Stimulated activated CD4-positive, alpha-beta T cell treated with anti-CD3 and anti-CD28 coated beads, Interleukin-12 subunit alpha, Interleukin-12 subunit beta, amount 100 ng/mL, for 4 hours (primary cell): ENCODE measurements around the gene RELB.

ENCODE experiments used
- DNase-seq: peaks from one replicate; pipeline ENCODE4 v3.0.0-alpha.2; 2020

The RELB gene

DNA sequence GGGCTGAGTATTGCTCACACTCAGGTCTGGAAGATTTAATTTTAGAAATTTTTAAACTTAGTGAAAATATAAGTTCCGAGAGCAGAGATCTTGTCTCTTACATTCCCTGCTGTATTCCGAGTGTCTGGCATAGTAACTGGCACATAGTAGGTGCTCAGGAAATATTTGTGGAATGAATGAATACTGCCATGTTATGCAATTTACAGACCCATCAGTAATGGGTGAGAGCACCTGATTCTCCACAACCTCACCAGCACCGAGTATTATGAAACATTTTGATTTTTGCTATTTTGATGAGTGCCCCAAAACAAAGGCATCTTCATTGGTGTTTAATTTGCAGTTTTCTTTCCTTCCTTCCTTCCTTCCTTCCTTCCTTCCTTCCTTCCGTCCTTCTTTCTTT, 21.8 kb downstream of the RELB start:
- no peak for DNase-seq

DNA sequence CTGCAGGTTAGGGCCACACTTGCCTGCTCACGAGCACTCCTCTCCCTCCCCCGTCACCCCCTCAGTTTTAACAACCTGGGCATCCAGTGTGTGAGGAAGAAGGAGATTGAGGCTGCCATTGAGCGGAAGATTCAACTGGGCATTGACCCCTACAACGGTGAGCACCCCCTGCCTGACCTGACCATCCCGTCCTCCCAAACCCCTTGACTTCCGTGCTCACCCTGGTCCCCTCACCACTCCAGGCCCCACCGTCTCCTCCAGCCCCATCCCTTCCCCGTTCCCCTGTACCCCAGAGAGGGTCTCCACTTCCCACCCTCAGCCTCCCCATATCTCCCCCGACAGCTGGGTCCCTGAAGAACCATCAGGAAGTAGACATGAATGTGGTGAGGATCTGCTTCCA, 24.0 kb downstream of the RELB start:
- DNase-seq, result no peak

DNA sequence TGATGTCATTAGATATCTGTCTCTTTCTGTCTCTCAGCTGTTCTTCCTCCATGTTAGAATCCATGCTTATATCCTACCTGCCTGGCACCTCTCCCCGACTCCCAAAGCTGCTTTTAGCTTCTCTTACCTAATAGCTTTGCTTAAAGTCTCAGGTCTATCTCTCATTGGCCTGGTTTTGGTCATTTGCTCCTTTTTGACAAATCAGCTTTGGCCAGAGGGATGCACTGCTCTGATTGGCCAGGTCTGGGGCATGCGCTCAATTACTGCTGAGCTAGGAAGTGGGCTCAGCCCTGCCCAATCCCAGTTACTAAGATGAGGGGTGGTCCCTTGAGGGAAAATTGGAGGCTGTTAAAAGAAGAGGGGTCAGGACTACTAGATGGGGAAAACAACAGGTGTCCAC, 26.1 kb downstream of the RELB start:
- DNase-seq, result no peak

DNA sequence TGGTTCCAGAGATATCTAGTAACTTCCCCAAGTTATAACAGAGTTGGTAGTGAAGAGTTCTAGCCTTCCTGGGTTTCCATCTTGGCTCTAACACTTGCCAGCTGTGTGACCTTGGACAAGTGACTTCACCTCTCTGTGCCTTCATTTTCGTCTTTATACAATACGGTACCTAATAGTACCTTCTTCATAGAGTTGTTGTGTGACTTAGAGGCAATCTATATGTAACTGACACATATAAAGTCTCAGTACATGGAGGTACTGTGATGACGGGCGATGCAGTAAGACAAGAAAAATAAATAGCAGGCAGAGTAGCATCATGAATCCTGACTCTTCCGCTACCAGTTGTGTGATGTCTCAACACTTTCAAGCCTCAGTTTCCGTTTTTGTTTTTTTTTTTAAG, 29.6 kb downstream of the RELB start:
- no peak for DNase-seq

DNA sequence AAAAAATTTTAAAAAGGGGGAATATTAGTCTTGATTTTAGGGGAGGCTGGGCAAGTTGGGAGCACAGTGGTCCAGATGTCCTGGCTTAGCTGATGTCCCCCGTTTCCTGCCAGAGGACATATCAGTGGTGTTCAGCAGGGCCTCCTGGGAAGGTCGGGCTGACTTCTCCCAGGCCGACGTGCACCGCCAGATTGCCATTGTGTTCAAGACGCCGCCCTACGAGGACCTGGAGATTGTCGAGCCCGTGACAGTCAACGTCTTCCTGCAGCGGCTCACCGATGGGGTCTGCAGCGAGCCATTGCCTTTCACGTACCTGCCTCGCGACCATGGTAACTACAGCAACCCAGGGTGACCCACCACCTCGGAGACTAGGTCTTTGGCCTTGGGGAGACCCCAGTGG, 31.2 kb downstream of the RELB start:
- DNase-seq, result no peak

DNA sequence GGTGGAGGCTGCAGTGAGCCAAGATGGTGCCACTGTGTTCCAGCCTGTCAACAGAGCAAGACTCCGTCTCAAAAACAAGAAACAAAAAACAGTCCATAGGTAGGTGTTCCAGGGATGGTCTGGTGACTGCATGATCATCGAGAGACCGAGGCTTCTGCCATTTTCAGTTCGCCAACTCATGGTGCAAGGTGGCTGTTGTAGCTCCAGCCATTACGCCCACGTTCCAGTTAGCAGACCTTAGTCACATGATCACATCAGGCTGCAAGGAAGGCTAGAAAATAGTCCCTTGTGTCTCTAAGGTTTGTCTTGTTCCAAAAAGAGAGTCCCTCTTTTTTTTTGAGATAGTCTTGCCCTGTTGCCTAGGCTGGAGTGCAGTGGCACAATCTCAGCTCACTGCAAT, 34.5 kb downstream of the RELB start:
- DNase-seq, result no peak

DNA sequence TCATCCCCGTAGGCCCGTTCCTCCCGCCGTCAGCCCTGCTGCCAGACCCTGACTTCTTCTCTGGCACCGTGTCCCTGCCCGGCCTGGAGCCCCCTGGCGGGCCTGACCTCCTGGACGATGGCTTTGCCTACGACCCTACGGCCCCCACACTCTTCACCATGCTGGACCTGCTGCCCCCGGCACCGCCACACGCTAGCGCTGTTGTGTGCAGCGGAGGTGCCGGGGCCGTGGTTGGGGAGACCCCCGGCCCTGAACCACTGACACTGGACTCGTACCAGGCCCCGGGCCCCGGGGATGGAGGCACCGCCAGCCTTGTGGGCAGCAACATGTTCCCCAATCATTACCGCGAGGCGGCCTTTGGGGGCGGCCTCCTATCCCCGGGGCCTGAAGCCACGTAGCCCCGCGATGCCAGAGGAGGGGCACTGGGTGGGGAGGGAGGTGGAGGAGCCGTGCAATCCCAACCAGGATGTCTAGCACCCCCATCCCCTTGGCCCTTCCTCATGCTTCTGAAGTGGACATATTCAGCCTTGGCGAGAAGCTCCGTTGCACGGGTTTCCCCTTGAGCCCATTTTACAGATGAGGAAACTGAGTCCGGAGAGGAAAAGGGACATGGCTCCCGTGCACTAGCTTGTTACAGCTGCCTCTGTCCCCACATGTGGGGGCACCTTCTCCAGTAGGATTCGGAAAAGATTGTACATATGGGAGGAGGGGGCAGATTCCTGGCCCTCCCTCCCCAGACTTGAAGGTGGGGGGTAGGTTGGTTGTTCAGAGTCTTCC, 36.3 kb downstream of the RELB start:
- no peak for DNase-seq

DNA sequence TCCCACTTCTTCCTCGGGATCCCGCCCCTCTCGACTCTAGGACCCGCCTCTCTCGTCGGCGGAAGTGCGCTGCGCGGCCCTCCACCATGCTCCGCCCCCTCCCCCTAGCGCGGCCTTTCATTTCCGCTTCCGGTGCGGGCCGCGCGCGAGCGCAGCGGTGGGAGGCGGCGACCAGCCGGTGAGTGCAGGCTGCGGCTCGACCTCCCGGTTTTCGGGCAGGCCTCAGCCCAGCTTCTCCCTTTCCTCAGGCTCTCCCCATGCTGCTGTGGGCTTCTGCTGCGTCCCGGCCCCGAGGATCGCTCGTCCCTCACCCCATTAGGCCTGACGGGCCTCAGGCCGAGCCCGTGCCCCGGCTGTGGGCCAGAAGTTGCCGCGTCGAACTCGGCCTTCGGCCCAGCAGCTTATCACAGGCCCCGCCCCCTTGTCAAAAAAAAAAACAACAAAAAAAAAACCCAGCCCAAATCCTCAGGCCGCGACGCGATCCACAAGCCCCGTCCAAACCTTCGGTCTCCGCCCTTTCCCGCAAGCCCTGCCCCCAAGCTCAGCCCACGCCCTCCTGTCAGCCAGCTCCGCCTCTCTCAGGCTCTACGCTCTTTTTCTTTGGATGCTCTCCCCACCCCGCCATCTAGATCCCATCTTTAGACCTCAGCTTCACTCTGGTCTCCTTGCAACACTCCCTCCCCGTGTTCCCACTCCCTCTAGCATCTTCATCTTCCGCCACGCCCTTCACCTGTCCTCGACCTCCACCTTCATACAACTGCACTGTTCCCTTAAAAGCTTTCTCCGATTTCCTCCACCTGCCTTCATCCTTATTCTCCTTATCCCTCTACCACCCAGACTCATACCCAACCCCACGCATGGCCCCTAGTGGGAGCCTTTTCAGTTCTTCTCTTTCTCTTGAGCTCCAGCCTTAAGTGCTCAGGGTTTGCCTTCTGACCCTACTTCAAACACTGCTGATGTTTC, 37.9 kb downstream of the RELB start, which contains the start of gene CLASRP:
Gene CLASRP, plus strand, starts transcription at position 115 of the 963 bp plus-strand sequence. CDS start 1,168 bp downstream, outside the sequence.
- DNase-seq, result peak; percentile 86

DNA sequence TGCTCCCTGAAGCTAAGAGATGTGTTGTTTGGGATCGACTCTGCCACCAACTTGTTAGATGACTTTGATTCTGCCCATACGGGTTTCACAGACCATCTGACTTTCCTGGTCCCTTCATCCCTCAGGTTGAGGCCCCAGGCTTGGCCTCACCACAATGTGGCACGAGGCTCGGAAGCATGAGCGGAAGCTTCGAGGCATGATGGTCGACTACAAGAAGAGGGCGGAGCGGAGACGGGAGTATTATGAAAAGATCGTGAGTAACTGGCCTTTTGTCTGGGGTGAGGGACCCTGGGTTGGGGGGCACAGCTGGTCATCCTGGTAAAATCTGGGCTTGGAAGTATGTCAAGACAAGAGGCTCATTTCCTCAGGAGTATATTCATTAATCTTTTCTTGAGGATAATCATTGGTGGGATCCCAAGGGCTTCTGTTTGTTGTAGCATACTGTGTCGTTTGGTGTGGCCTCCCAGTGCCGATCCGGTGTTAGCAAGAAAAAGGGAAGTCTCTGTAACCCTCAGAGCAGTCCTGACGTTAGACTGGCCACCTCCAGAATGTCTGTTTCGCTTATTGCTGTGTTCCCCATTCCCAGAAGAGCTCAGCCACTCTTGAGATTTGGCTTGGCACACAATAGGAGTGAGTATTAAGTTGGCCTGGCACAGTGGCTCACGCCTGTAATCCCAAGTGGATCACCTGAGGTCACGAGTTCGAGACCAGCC, 39.0 kb downstream of the RELB start:
- DNase-seq, result no peak

DNA sequence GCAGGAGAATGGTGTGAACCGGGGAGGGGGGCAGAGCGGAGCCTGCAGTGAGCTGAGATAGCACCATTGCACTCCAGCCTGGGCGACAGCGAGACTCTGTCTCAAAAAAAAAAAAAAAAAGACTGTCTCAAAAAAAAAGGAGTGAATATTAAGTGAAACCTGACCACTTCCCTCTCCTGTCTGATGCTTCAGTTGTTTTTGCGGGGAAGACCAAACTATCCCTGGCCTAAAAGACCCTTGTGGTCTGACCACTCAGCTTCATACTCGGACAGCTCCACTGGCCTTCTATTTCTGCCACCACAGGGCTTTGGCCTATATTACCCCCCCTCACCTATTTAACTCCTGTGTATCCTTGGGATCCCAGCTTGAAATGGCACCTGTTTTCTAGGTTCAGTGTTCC, 39.9 kb downstream of the RELB start:
- no peak for DNase-seq

DNA sequence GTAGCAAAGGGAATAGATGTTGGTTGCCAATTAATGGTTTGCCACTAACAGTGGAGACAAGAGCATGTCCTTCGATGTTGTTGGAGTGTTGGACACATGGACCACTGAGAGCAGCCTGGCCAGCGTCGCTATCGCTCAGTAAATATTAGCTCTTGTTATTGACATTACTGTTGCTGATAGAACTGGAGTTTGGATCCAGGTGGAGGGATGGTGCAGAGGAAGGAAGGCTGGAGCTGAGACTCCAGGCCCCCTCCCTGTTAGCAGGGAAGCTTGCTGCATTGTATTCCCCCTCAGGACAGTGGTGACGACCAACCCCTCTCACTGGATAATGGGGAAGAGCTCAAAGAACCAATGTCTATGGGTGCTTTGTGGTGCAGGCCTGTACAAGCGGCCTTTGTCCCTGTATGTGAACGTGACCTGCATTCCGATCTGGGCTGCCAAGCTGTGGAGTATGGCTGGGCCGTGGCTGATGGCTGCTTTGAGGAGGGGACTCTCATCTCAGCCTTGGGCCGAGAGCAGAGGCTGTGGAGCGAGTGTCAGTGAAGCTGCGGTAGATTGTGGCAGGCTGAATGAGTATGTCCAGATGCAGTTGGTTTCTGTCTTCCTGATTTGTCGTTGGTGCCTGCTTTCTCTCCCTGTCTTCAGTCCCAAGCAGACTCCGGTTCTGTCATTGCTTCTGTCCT, 44.5 kb downstream of the RELB start:
- no peak for DNase-seq

DNA sequence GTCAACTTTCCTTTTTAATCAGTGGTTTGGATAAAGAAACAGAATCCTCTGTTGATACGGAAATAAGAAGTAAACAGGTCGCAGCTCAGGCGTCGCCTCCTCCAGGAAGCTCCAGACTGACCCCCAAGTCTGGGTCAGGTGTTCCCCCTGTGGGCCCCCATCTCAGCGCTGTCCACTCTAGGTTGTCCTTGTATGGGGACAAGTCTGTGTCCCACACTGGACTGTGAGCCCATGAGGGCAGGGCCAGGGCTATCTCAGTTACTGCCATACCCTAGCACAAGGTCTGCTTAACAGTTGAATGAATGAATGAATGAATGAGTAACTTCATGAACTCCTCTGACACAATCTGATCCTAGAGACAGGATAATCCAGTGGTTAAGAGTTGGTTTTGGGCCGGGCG, 45.1 kb downstream of the RELB start:
- no peak for DNase-seq

DNA sequence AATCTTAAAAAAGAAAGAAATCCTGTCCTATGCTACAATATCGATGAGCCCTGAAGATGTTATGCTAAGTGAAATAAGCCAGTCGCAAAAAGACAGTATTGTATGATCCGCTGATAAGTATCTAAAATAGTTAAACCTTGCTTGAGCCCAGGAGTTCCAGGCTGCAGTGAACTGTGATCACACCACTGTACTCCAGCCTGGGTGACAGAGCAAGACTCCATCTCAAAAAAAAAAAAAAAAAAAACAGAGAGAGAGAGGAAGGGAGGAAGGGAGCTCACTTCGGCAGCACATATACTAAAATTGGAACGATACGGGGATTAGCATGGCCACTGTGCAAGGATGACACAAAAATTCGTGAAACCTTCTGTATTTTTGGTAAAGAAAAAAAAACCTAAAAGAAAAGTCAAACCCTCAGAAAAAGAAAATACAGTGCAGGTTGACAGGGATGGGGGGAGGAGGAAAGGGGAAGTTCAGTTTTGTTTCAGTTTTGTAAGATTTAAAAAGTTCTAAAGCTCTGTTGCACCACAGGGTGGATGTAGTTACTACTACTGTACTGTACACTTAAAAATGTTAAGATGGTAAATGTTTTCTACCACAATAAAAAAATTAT, 46.0 kb downstream of the RELB start:
- no peak for DNase-seq

DNA sequence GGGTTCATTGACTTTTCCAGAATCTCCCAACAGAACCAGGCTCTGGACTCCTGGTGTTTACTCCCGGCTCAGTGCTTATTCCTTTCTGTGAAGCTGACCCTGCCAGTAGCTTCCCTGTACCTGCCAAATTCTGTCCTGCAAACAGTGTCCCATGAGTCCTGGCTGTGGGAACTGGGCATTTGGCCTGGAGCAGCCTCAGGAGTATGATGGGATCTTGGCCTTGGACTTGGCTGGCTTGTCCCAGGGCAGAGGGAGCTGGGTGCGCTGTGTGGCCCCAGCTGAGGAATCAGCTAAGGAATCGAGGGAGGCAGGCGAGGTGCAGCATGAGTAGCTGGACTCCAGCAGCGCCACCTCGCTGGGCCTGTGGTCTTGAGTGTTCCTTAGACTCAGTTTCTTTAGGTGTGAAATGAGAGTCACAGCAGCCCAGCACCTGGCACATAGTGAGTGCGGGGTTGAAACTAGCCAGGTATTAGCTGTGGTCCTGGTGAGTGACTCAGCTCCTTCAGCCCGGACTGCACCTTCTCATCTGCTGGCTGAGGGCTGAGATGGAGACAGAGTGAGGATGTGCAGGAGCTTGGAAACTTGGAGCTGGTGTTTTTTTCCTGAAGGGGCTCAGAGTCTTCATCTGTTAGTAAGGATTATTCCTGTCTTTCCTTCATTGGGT, 47.9 kb downstream of the RELB start:
- DNase-seq, result no peak

DNA sequence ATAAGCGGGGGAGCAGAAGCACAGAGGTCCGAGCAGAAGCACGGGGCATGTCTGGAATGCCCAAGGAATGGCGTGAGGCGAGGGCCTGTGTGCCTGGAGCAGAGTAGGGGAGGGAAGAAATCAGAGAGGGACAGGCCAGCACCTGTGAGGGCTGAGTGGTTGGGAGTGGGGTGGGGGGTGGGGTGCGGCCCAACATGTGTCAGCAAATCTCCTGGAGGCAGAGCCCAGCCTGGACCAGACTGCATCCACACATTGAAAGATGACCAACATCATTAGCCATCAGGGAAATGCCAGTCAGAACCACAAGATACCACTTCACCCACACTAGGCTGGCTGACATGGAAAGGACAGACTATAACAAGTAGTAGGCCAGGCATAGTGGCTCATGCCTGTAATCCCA, 48.8 kb downstream of the RELB start:
- no peak for DNase-seq

DNA sequence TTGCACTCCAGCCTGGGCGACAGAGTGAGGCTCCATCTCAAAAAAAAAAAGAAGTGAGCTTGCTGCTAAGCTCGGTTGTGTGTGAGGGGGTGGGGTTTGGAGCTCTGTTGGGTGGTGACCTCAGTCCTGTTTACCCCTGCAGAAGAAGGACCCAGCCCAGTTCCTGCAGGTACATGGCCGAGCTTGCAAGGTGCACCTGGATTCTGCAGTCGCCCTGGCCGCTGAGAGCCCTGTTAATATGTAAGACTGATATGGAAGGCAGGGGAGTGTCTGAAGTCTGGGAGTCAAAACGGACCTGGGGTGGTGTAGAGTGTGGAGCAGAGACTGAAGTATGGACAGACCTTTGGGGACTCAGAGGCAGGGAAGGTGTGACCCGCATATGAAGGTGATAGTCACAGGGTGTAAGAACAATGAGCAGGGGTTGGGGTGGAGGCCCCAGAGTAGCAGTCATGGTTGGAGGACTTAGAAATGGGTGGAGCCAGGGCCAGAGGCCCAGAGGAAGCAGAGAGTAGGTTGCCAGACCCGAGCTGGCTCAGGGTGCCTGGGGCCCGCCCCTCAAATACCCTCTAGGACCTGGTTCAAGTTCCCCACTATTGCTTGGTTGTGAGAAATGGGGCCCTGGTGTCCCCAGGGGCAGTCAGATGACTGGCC, 50.8 kb downstream of the RELB start:
- DNase-seq, result no peak

DNA sequence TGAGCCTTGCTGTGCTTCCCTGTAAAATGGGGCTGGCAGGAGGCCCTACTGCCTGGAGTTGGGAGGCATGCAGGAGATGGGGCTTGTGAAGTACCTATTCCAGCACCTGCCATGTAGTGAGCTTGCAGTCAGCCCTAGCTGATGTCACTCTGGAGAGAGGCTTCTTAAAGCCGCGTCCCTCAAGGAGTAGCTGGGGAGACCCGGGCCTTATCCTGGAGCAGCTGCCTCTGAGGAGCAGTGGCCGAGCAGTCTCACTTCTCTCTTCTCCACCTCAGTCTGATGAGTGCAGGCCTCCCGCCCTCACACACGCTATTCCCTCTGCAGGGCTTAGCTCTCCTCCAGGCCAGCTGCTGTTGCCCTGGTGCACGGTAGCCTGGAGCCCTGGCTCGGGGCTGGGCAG, 55.6 kb downstream of the RELB start:
- no peak for DNase-seq

DNA sequence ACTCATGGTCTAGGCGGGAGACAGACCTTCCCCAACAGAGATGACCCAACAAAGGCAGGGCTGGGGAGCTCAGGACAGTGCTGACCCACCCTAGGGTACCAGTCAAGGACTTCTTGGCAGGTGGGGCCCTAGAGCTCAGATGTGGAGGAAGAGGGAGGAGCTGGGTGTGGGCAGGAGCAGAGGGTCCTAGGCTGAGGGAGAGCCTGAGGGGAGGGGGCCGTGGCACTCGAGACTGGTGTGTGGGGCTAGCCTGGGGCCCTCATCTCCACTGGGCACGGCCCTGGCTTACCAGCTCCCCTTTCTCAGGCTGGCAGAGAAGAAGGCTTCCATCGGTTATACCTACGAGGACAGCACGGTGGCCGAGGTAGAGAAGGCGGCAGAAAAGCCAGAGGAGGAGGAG, 56.2 kb downstream of the RELB start:
- no peak for DNase-seq

DNA sequence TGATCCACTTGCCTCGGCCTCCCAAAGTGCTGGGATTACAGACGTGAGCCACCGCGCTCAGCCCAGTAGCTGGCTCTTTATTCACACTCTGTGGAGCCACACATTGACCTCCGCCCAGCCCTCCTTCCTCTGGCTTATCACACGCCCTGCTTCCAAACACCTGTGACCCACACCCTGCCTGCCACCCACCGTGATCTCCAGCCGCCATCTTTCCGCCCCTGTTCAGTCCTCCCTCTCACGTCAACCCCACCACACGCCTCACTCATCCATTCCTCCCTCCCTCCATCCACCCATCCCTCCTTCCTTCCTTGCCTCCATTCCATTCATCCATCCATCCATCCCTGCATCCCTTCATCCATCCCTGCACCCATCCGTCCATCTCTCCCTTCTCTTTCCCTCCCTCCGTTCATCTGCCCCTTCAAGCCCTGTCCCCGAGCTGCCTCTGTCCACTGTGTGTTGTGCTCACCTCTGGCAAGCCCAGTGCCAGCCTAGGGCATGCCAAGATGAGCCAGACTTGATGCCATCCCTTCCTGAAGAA, 57.4 kb downstream of the RELB start:
- DNase-seq, result no peak

DNA sequence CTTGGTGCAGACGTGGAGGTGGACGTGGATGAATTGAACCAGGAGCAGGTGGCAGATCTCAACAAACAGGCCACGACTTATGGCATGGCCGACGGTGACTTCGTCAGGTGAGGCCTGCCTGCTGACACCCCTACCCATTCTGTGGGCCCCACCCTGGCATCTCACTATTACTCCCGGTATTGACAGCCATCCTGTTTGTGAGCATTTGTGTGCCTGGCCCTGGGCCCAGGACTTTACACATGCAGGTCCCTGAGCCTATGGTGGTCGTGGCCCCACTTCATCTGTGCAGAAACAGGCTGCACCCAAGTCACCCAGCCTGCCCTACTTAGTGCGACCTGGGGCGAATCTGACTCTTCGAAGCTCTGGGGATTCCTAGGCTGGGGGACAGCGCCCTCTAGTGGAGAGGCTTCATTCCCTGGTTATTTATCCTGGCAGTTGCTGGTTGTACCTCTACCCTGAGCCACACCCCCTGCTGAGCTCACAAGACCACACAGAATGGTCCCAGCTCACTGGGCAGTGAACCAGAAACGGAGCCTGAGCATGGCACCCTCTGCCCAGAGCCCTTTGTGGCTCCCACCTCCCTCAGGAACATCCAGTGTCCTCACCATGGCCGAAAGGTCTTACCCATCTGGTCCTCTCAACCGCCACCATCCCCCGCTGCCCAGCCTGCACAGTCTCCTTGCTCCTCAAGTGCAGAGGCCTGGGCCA, 58.1 kb downstream of the RELB start:
- DNase-seq, result peak; percentile 76
